ENCODE data around the gene CTF1. TPM values are rescaled to one million over a fixed set of nuclear protein-coding genes. Genes with fewer than 3 reads are reported as not detected.
A peak's percentile ranks its signal among the peaks of the same experiment; 100 is the strongest.

CTF1 gene
- total RNA-seq, 1 donor: 3.3 TPM

- Histone ChIP-seq H3K36me3 (ENCODE audit: insufficient read depth, low read length) (peaks cover 14% of the 10 kb centered on the region), H3K9me3 (ENCODE audit: low read depth, low read length) (no peaks in the 10 kb centered on the region), H3K27me3 (ENCODE audit: insufficient read depth, low read length) (no peaks in the 10 kb centered on the region), H3K4me2 (ENCODE audit: insufficient read depth, low read length) (peak overlapping the region; percentile 92), H4K20me1 (ENCODE audit: insufficient read depth, low read length) (no peaks in the 10 kb centered on the region), H3K27ac (ENCODE audit: low read depth, low read length) (peak overlapping the region; percentile 70), H3K79me2 (ENCODE audit: insufficient read depth, low read length) (peaks cover 18% of the 10 kb centered on the region), H3K4me3 (ENCODE audit: insufficient read depth, low read length) (peak overlapping the region; percentile 89), H3K4me1 (ENCODE audit: insufficient read depth, low read length) (peaks cover 36% of the 10 kb centered on the region), H2AFZ (ENCODE audit: low read length) (peak overlapping the region; percentile 88)
- DNase-seq (ENCODE audit: insufficient read length, low spot score, missing footprints): no peak
- TF ChIP-seq CTCF (IDR thresholded peaks at IDR 0.05; ENCODE audit: extremely low read depth, low read depth, low read length): no peak
Measured at GRCh38 chr16:30893417-30893743, 3.0 kb upstream of the CTF1 start.

GRCh38 chr16:30893744-30894539 lies 2.5 kb upstream of the CTF1 start, which contains the start of gene BCL7C:
Gene BCL7C, minus strand, starts transcription at chr16:30894077. Its CDS starts 133 bp downstream, at chr16:30893944.
- H3K4me1 ChIP-seq (ENCODE audit: insufficient read depth, low read length): peaks cover 36% of the 10 kb centered on the region
- no peaks in the 10 kb centered on the region for H3K27me3 ChIP-seq (ENCODE audit: insufficient read depth, low read length)
- H4K20me1 ChIP-seq (ENCODE audit: insufficient read depth, low read length): no peaks in the 10 kb centered on the region
- H3K4me3 ChIP-seq (ENCODE audit: insufficient read depth, low read length): peak within 1 kb of the TSS; percentile 89
- H3K79me2 ChIP-seq (ENCODE audit: insufficient read depth, low read length): peaks cover 18% of the 10 kb centered on the region
- H3K36me3 ChIP-seq (ENCODE audit: insufficient read depth, low read length): peaks cover 9% of the 10 kb centered on the region
- H3K9me3 ChIP-seq (ENCODE audit: low read depth, low read length): no peaks in the 10 kb centered on the region
- peak within 1 kb of the TSS; percentile 70 for H3K27ac ChIP-seq (ENCODE audit: low read depth, low read length)
- peak within 1 kb of the TSS; percentile 92 for H3K4me2 ChIP-seq (ENCODE audit: insufficient read depth, low read length)
- H2AFZ ChIP-seq (ENCODE audit: low read length): peak within 1 kb of the TSS; percentile 95
- DNase-seq (ENCODE audit: insufficient read length, low spot score, missing footprints): peak; percentile 98
- peak; percentile 10 for TF ChIP-seq CTCF (IDR thresholded peaks at IDR 0.05; ENCODE audit: extremely low read depth, low read depth, low read length)

GRCh38 chr16:30894540-30895368 lies 1.7 kb upstream of the CTF1 start:
- Histone ChIP-seq H3K4me2 (ENCODE audit: insufficient read depth, low read length) (peak overlapping the region; percentile 82), H3K79me2 (ENCODE audit: insufficient read depth, low read length) (peaks cover 16% of the 10 kb centered on the region), H4K20me1 (ENCODE audit: insufficient read depth, low read length) (no peaks in the 10 kb centered on the region), H3K4me1 (ENCODE audit: insufficient read depth, low read length) (peaks cover 36% of the 10 kb centered on the region), H2AFZ (ENCODE audit: low read length) (peak overlapping the region; percentile 95), H3K4me3 (ENCODE audit: insufficient read depth, low read length) (peak overlapping the region; percentile 89), H3K27me3 (ENCODE audit: insufficient read depth, low read length) (no peaks in the 10 kb centered on the region), H3K27ac (ENCODE audit: low read depth, low read length) (peak overlapping the region; percentile 58), H3K36me3 (ENCODE audit: insufficient read depth, low read length) (peaks cover 5% of the 10 kb centered on the region), H3K9me3 (ENCODE audit: low read depth, low read length) (no peaks in the 10 kb centered on the region)
- DNase-seq (ENCODE audit: insufficient read length, low spot score, missing footprints): peak; percentile 44
- TF ChIP-seq CTCF (IDR thresholded peaks at IDR 0.05; ENCODE audit: extremely low read depth, low read depth, low read length): no peak
